GM21423 (cell line): ENCODE measurements around the gene CCDC70.

Experiments used
- ATAC-seq: cut with Tn5 transposase; IDR thresholded peaks from one replicate; pipeline ENCODE4 v1.9.1; 2021; ENCODE audit warnings: mild to moderate bottlenecking, moderate library complexity; ENCODE audit not compliant: unreplicated experiment

CCDC70 gene

GRCh38 chr13:51828730-51829567, 32.8 kb upstream of the CCDC70 start:
- no peak for ATAC-seq

DNA sequence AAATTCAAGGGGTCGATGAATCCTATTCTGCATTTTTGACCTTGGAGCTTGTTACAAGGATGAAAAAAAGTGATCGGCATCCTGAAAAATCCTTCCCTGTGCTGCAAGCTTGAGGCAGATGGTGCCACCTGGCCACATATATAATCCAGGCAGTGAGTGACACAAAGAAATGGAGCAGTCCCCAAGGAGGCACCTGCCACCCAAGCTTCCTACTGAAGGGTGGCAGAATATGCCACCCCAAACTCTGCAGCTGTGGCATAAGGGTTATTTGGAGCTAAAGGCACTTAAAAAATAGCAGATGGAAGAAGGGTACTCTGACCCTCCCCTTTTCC, 32.2 kb upstream of the CCDC70 start:
- no peak for ATAC-seq

GRCh38 chr13:51831519-51831918, 30.2 kb upstream of the CCDC70 start:
- no peak for ATAC-seq

DNA sequence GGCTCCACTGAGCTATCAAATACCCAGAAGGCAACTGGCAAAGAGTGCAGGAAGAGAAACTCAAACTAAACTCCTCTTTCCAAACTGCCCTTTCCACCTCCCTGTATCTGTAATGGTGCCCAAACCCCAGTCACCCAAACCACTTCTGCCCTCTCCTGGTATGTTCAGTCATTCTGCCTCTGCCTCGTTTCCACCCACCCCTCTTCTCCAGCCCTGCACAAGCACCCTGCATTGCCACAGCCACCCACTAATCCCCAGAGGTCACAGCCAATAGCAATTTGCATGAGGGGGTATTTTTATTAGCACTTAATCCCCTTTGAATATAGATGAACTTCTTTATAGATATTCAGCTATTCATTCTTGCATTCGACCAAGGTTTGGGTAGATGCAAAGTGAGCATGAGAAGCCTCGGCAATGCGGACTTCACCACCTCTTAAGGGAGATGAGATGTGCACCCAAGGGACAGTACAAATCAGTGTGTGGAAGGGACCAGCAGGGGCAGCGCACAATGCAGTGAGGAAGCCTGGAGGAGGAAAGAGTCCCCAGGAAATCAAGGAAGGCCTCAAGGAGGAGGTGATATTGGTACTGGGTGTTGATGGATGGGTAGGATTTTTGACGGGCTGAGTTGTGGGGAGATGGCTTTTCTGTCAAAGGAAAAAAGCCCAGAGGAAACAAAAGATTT, 29.2 kb upstream of the CCDC70 start:
- peak; percentile 76 for ATAC-seq

- no peak for ATAC-seq
Observed at GRCh38 chr13:51833980-51834379, 27.8 kb upstream of the CCDC70 start.

GRCh38 chr13:51834581-51835171, 27.1 kb upstream of the CCDC70 start:
- no peak for ATAC-seq

- ATAC-seq: no peak
Observed at GRCh38 chr13:51837016-51837415, 24.8 kb upstream of the CCDC70 start.

DNA sequence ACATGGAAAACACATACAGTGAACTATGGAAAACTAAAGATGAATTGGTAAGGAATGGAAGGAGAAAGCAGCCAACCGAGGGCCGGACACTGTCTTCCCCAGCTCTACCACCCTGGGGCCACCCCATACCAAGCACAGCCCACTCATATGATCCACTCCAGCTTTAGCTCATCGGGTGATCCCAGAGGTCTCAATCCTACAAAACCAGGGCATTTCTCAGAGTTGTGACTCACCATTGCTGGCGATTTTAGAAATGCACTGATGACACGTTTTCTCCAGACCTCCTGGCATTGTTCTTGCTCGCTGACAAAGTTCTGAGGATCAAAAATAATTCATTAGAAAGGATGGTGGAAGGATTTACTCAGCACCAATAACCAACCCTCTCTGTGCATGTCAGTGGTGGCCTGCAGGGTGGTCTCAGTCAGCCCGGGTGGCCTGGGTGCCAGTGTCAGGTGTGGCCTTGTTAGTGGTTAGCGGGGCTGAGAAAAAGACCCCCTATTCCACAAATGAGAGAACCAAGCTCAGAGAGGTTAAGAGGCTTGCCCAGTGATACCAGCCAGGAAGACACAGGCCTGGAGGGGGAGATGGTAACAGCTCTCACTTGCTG, 23.4 kb upstream of the CCDC70 start:
- no peak for ATAC-seq

DNA sequence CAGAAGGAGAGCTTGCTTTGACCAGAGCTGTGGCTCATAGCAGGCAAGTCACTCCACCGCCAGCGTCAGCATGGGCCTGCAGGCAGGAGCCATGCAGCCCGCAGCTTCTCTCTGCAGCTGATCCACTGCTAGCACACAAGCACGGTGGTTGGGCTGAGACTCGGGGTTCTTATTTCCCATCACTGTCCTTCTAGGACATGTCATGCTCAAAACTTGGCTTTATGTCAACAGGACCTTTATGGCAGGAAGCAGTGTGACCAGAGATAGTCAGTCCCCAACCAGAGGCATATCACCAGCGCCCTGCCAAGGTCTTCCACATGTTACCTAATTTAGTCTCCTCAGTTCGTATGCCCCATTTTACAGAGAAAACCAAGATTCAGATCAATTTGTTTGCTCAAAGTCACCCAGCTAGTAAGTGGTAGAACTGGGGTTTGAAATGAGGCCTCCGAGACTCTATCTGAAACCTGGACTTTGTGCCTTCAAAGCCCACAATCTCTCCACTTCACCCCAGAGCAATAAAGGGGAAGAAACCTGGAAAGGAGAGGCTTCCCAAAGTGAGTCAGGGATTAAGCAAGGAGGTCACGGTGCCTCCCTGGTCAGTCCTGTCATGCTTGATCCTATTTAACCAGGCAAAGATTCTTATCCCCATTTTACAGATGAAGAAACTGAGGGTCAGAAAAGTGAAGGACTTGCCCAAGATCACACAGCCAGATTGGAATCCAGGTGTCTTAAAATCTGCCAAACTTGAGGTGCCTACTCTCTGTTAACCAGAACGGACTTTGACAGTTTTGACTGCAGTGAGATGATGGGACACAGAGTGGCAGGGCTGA, 21.8 kb upstream of the CCDC70 start:
- ATAC-seq: no peak

DNA sequence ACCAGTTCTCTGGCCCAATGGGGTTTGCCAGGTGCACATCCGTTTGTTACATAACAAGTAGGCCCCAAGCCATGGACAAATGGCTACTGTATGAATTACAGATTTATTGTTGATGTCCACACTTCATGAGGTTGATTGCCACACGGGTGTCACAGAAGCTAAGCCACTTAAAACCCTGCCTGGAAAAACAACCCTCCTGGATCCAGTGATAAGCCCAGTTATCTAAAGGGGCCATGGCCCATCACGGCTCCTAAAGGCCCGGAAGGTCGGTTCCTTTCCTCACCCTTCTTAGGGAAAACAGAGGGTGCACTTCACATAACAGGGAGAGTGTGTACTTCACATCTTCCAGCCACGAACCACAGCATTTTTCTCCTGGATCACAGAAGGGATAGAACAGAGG, 20.9 kb upstream of the CCDC70 start:
- no peak for ATAC-seq

DNA sequence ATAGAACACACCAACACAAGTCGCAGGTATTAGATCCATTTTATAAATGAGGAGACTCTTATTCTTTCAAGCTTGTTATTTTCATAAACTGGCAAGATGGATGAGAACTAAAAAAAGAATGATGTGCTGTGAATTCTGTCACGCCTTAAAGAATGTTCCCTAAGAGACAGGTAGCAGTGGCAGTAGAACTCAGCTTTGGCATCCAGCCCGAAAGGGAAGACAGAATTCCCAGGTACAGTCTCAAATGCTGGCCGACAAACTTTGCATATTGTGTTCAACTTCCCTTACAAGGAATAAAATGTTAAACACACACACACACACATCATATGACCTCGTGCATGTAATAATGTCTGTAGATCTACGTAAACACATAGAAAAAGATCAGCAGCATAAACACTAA, 20.0 kb upstream of the CCDC70 start:
- no peak for ATAC-seq

GRCh38 chr13:51843529-51843928, 18.2 kb upstream of the CCDC70 start:
- ATAC-seq: no peak

- ATAC-seq: no peak
Observed at GRCh38 chr13:51844862-51845573, 16.8 kb upstream of the CCDC70 start, which contains the start of gene TMEM272. TSS of gene TMEM272 (minus strand) at chr13:51845177. CDS start at chr13:51838530, 6,647 bp downstream.

GRCh38 chr13:51845574-51846318, 16.0 kb upstream of the CCDC70 start:
- no peak for ATAC-seq

DNA sequence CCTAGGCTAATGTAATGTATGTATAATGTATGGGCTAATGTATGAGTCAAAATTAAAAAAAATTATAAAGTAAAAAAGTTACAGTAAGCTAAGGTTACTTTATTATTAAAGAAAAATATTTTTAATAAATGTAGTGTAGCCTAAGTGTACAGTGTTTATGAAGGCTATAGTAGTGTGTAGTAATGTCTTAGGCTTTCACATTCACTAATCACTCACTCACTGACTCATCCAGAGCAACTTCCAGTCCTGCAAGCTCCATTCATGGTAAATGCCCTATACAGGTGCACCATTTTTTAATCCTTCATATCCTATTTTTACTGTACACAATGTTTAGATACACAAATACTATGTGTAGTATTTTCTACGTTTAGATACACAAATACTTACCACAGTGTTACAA, 15.0 kb upstream of the CCDC70 start:
- ATAC-seq: no peak

GRCh38 chr13:51848674-51849073, 13.1 kb upstream of the CCDC70 start:
- ATAC-seq: no peak

DNA sequence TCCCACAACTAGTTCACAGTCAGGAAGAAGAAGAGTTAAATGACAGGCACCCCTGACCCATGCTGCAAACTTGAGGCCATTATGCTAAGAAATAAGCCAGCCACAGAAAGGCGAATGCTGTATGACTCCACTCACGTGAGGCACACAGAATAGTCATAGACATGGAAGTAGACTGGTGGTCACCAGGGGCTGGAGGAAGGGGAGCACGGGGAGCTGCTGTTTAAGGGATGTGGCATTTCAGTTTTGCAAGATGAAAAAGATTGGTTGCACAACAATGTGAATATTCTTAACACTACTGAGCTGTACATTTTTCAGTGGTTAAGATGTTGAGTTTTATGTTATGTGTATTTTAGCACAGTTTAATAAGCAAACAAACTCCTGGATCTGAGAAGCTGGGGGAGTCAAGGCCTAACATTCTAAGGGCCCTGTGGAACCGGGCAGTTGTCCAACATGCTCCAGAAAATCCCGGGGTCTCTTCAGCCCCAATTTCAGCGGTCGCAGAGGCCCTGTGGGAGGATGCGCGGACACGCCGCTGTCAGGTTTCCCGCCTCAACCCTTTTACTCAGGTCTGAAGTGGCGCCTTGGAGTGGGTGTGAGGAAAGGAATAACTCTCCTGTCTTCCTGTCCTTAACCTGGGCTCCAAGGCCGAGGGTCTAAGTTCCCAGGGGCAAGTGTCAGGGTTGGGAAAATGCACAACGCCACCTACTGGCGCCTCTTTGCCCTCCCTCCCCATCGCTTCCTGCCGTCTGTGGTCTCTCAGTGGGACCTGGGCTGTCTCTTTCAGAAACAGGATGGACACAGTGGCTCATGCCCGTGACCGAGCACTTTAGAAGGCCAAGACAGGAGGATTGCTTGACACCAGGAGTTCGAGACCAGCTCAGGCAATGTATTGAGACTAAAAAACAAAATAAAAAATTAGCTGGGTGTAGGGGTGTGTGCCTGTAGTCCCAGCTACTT, 12.3 kb upstream of the CCDC70 start:
- ATAC-seq: no peak

- no peak for ATAC-seq
Observed at GRCh38 chr13:51856027-51856736, 5.6 kb upstream of the CCDC70 start.
